ENCODE results near the gene BLOC1S4.

- TF ChIP-seq EZH2 (IDR thresholded peaks at IDR 0.05; ENCODE audit: borderline replicate concordance, insufficient read depth, low read depth, low read length, poor library complexity, severe bottlenecking) (no peak), CTCF (IDR thresholded peaks at IDR 0.05) (no peak)
Observed at GRCh38 chr4:6682862-6683590, 32.9 kb upstream of the BLOC1S4 start.
